ENCODE data around the gene TRIM66.

The TRIM66 gene

DNA sequence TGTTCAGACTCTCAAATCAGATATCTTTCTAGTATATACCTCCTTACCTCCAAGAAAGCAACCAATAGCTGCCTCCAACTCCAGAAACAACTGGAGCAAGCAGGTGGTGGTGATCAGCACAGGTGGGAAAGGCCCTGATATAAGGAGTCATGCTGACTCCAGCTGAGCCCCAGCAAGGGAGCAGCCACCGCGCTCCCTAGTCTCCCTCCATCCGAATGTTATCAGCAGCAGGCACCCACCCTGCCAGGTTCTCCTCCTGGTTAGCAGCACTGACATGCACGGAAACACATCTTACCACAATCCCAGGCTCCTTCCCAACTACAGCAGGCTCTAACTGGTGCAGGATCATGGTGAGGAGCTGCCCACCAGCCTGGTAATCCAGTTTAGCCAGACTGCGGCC is 69.9 kb downstream of the TRIM66 start:
- no peak for DNase-seq

DNA sequence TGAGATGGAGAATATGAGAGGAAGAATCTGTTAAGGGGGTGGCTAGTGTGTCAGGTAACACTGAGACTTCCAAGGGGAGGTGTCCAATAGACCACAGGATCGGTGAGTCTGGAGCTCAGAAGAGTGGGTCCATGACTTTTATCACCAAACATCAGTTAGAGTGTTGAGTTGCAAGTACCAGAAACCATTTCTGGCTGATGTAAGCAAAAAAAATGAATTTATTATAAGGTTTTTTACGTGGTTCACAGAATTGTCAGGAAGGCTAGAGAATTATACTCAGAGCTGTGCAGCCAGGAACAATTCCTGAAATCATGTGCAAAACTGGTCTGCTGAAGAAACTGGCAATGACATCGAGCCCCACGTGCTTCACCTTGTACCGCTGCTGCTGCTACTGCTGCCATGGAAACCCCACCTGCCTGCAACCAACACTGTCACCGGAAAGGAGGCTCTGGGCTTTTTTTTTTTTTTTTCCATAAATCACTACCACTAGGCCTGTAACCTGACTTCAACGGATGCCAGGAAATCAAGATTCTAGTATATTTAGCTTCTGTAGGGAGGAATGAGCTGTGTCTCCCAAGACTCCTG is 71.8 kb downstream of the TRIM66 start:
- DNase-seq: peak in 38 of 56 donors; percentile 8 to 84 (median 36)

DNA sequence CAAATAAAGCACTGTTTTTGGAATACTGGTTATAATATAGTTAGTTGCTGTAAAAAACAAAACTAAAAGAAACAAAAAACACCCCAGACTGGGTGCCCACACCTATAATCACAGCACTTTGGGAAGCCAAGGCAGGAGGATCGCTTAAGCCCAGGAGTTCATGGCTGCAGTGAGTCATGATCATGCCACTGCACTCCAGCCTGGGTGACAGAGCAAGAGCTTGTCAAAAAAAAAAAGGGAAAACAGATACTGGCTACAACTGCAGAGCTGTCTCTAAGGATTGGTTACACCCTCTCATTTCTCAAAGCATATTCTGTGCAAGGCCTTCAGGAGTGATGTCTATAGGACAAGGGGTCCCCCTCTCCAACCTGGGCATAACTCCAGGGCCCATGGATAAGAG is 73.8 kb downstream of the TRIM66 start:
- no peak for DNase-seq

DNA sequence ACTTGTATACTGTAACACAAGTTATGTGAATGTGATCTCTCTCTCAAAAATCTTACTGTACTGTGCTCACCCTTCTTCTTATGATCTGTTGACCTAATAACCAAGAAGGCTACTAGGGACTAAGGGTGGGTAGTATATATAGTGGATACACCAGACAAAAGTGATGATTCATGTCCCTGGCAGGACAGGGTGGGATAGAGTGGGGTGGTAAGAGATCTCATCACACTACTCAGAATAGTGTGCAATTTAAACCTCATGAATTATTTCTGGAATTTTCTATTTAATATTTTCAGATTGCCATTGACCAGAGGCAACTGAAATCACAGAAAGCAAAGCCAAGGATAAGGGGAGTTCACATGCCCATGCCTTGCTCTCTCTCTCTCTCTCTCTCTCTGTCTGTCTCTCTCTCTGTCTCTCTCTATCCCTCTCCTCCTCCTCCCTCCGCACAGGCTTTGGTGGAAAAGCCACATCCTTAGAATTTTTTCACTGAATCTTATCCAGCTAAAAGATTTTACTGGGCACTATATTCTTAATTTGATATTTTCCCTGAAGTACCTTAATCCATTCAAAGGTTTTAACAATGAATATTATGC is 76.4 kb downstream of the TRIM66 start:
- no peak for DNase-seq

DNA sequence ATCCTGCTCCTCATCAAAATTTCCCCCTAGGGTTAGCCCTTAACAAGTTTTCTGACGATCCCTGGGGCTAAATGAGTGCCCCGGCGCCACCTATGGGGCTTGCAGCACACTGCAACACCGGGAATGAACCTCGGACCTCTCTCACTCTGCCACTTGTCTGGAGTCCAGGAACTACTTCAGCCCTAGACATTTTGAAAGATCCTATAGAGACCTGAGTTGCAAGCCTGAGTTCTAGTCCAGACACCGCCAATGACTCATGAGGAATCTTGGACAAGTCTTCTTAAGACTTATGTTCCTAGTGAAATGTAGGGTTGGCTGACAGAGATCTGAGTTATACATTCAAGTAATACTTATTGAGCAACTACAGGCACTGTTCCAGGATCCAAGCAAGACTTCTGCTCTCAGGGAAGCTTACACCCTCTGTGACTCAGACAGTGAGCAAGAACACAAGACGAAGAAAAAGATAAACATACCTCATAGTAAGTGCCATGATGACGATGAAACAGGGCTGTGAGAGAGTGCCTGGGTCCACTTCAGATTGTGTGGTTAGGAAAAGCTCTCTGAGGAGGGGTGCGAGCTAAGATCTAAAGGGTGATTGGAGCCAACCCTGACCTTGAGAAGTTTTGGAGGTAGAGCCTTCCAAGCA is 78.3 kb downstream of the TRIM66 start:
- peak in 1 of 56 donors; percentile 8 for DNase-seq

DNA sequence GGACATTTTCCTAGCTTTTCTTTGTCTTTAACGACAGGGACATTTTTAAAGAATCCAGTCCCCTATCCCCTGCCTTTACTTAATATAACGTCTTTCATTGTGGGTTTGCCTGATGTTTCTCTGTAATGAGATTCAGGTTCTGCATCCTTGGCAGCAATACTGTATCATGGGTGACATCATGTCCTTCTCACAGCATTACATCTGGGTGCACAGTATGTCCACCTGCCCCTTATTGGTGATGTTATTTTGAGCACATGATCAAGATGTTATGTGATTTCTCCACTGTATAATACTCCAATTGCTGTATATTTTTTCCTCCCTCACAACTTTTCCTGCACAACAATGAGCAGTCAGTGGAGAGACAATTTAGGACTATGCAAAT is 78.8 kb downstream of the TRIM66 start:
- DNase-seq: no peak

DNA sequence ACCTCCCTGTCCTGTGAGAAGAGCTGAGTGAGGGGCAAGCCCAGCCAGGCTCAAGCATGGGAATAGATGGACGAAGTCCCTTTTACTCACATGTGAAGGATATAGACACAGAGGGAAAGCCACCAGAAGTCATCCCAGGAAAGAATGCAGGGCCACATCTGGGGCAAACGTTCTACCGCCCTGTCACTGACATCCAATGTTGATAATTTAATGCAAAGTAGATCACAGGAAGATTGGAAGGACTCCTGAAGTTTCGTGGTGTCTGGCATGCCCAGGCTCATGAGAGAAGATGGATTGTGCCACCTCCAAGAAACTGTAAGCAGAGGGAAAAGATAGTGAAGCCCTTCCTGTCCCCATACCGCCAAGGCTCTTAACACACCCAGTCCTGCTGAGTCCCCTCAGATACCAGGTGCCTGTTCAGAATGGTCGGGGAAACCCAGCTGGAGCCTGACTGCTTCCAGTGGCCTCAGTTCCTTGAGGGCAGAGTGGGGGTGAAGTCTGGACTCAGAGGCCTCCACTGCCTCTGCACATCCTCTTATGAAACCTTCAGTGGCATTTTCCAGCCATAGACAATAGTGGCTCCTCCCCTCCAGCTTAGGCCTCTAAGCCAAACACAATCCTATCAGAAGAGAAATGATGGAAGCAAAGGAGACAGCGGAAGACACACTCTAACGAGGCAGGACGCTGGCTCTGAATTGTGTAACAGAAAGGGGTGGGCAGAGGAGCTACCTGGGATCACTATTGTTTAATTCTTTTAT is 80.9 kb downstream of the TRIM66 start:
- DNase-seq: no peak

DNA sequence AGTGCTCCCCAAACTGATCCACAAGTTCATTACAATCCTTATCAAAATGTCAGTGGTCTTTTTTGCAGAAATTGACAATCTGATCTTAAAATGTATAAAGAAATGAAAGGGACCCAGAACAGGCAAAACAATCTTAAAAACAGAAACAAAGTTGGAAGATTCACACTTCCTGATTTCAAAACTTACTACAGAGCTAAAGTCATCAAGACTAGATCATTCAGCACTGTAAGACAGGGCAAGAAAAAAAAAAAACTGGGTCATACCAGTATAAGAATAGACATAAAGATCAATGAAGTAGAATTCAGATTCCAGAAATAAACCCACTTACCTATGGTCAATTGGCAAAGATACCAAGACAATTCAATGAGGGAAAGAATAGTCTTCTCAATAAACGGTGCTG is 84.0 kb downstream of the TRIM66 start:
- no peak for DNase-seq

DNA sequence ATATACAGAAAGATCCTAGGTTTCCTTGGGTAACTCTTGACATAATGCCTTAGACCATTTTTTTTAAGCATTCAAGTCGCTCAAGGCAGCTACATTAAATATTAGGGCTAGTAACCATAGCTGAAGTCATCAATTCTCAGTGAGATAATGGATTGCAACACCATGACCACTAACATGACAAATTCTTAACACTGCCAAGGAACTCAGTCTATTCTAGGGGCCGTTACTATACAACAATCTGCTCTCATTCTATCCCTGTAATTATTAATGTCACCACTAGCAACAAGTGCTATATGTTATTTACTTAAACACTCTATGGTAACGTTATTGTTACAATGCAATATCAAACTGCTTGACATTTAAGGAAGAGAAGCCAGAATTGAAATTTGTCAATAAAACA is 85.3 kb downstream of the TRIM66 start:
- no peak for DNase-seq

DNA sequence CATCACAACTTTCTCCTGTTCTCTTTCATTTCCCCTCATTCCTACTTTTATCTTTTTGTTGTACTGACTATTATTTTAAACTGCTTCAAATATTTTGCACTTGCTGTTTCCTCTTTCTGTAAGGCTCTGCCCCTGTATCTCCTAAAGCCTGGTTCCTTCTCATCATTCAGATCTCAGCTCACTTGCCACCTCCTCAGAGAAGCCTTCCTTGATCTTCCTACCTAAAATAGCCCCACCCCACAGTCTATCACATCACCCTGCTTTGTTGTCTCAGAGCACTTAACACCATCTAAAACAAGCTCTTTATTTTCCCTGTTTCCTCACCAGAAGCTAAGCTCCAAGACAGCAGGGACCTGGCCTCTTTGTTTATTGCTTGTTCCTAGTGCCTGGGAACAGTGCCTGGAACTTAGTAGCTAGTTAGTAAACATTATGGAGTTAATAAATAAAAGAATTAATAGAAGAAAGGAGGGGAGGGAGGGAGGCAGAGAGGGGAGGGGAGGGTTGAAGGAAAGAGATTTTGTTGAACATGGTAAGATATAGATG is 85.9 kb downstream of the TRIM66 start:
- DNase-seq: no peak

DNA sequence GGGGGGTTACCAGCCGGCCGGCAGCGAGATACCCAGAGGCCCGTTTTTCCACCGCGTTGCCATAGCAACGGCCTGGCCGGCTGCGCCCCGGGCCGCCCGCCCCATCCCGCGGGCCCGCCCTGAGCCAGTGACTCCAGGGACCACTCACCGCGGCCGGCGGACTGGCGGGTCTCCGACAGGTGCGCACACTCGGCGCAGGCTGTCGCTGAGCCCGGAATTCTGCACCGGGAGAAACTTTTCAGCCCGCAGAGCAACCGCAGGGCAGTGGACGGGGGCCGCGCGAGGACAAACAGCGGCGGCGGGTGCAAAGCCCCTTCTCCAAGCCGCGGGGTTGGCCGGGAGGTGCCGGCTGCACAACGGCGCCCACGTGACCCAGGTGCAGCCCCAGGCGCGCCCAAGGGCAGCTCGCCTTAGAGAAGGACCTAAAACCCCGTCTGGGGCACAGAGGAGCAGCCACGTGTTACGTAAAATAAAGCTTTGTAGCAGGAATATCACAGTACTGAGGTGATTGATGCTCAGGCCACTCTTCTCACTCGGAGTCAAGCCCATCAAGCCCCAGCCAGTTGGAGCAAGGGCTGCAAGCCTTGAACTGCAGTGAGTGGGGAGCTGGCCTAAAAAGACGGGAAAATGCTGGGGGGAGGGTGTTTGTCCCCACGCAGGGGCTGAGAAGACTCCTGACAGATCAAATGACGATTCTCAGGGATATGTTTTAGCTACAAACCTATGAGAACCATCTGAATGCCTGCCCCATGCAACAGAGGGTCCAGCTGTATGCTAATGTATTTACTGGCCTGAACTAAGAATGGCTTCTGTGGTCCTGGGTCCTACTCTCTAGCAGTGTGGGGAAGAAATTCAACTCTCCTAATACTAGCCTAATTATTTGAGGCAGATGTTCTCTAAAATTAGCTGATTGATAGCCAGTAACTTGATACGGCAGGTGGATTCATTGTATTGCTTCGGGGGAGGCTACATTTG is 88.2 kb downstream of the TRIM66 start, which contains the start of gene STK33:
STK33 (minus strand) TSS at position 294 of the 975 bp plus-strand sequence. CDS start 119,323 bp downstream, outside the sequence.
- DNase-seq: peak in 22 of 56 donors; percentile 2 to 61 (median 23)

DNA sequence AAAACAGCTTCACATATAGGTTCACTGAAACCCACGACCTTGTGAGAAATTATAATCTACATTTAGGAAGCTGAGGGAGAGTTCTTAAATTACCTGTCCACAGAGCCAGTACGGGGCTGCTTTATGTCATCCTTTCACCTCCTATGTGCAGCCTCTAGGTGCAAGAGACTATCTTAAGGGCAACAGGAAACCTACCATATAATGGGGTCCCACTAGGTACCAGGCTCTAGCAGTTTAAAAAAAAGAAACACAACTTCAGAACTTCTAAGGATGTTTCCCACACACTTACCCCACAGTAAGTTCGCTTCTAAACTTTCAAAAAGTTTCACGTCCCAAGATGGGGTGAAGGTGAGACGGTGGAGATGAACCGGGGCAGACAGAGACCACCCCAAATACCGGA is 89.0 kb downstream of the TRIM66 start:
- DNase-seq: no peak

DNA sequence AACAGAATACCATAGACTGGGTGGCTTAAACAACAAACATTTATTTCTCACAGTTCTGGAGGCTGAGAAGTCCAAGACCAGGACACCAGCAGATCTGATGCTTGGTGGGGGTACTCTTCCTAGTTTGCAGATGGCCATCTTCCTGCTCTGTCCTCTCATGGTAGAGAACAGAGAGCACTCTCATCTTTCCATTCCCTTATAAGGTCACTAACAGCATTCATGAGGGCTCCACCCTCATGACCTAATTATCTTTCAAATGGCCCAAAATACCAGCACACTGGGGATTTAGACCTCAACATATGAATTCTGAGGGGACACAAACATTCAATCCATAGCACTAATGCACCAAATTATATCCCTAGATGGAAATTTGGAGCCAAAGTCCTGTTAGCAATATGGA is 94.5 kb downstream of the TRIM66 start:
- no peak for DNase-seq

DNA sequence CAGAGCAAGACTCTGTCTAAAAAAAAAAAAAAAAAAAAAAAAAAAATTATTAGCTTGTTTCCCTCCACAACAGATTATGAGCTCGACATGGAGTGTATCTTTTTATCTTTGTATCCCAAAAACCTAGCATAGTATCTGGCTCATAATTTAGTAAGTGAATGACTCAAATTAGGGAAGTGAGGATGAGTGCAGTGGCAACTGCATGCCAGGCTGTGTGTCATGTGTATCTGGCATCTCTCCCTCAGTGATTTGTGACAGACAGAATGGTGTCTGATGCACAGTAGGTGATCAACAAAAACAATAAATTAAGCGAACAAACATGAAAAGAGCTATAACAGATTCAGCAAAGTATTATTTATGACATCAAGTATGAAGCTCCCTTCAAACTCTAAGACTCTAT is 95.7 kb downstream of the TRIM66 start:
- no peak for DNase-seq

DNA sequence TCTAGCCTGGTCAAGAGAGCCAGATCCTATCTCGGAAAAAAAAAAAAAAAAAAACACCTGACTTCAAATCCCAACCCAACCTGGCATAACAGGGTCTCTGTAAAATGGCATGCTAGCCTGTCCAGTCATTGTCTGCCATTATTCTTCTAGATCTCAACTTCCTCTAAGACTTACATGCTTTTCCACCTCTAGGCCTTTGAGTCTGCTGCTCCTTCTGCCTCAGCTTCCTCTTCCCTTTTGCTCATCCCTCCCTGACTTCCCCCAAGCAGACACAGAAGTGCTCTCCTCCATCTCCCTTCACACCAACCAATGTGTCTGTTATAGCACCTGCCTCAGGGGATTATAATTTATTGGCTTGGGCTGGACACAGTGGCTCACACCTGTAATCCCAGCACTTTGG is 96.3 kb downstream of the TRIM66 start:
- no peak for DNase-seq

DNA sequence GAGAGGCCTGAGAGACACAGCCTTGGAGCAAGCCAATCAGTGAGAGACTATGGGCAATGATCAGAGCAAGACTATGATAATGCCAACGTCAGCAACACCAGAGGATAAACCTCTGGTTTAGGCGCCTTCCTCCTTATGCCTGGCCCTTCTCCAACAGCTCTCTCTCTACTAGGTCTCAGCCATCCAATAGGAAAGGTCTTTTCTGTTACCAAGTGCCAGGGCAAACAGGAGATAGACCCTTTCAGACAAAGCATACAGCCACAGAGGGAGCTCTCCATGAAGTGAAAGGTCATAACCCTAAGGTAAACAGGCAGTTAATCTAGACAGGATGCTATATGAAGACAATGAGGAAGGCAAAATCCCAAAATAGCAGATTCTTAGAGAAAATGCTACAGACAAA is 98.0 kb downstream of the TRIM66 start:
- no peak for DNase-seq

DNA sequence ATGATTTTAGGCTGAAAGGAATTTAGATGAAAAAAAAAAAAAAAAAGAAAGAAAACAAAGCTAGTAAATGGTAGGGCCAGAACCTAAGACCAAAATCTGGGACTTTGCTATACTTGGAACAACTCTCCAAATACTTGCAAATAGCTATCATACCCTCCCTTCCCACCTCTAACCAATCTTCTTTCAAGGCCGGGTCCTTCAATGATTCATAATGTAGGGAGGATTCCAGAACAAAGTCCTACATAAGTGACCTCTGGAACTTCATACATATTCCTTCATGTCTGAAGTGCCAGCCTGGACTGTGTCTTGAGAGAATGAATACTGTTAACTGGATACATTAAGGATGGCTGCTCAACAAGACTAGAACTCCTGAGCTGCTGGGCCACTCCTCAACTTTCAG is 98.4 kb downstream of the TRIM66 start:
- DNase-seq: no peak

DNA sequence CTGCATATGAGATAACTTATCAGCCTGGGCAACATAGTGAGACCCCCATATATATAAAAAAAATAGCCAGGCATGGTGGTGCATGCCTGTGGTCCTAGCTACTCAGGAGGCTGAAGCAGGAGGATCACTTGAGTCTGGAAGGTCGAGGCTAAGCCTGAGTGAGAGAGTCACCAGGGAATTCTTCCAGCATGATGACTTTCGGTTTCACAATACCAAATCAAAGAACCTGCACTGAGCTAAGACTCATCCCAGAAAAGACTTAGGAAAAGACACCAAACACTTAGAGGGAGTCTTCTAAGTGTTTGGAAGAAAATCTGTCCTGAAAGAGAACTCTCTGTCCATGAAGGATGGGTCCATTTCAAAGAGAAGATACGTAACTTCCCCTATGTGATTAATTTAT is 101.2 kb downstream of the TRIM66 start:
- DNase-seq: no peak

DNA sequence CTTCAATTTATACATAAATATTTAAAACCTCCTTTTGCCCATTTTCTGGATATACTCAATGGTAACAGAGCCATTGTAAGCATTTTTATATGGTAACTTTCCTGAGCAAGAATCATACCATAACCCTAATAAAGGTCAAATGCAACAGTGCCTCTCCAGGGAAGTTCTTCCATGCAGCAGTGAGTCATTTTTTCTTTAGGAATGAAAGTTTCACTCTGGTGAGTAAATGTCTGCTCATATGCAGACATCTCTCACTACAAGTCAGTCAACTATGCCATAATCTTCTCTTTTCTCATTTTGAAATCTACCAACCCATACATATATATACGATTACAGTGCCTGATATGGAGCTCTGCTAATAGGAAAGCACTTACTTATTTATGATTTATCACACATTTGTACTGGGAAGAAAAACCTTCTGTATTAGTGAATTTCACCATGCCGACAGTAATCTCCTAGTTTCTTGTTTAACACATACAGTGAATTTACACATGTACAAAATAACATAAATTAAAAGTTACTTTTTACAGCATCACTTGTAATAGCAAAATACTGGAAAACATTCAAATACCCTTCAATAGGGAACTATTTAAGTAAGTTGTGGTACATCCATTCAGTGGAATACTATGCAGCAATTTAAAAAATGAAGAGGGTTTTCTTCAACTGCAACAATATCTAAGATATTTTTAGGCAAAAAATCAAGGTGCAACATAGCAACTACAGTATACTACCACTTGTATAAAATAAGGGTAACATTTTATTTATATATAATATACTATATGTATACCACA is 104.5 kb downstream of the TRIM66 start:
- no peak for DNase-seq

DNA sequence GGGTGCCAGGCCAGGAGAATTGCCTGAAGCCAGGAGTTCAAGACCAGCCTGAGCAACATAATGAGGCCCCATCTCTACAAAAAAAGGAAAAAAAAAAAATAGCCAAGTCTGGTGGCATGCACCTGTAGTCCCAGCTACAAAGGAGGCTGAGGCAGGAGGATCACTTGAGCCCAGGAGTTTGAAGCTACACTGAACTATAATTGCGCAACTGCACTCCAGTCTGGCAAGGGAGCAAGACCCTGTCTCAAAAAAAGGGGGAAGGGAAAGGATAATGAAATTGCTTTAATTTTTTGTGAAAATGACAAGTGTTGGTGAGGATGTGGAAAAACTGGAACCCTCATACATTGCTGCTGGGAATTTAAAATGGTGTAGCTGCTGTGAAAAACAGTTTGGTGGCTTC is 107.7 kb downstream of the TRIM66 start:
- DNase-seq: no peak
